Chondrocyte (in vitro differentiated cells): ENCODE data around the gene GALNT13. TPM values are rescaled to one million over a fixed set of nuclear protein-coding genes. Genes with fewer than 3 reads are reported as not detected.

ENCODE experiments used
- DNase-seq: peaks from one replicate; pipeline ENCODE4 v3.0.0; 2021; ENCODE audit warnings: mixed read lengths, low spot score
- H3K27ac Mint-ChIP-seq: one replicate; pipeline ENCODE4 v1.8.0; 2021; ENCODE audit warnings: mild to moderate bottlenecking, moderate library complexity, mixed read lengths; ENCODE audit not compliant: unreplicated experiment
- H3K27me3 Mint-ChIP-seq: 2 replicates; pipeline ENCODE4 v1.8.0; 2021; ENCODE audit warnings: low read depth, mixed read lengths
- H3K36me3 Mint-ChIP-seq: 2 replicates; pipeline ENCODE4 v1.8.0; 2021; ENCODE audit warnings: low read depth, mixed read lengths
- H3K4me1 Mint-ChIP-seq: 2 replicates; pipeline ENCODE4 v1.8.0; 2021; ENCODE audit warnings: low read depth, mild to moderate bottlenecking, mixed read lengths
- H3K4me3 Mint-ChIP-seq: one replicate; pipeline ENCODE4 v1.8.0; 2021; ENCODE audit warnings: mild to moderate bottlenecking, moderate library complexity, mixed read lengths; ENCODE audit not compliant: unreplicated experiment
- H3K9me3 Mint-ChIP-seq: 2 replicates; pipeline ENCODE4 v1.8.0; 2021; ENCODE audit warnings: low read depth, mixed read lengths
- total RNA-seq: library from RNA; stranded (reverse); gene quantifications from 3 replicates; pipeline ENCODE4 v1.2.1, GENCODE V29; 2021
- TF ChIP-seq, protein P1 (sequence below): fragments of 200-600 bp; sonication (generic); IDR thresholded peaks from 2 replicates; pipeline ENCODE4 v1.5.0; 2021; ENCODE audit warnings: antibody characterized with exemption, mild to moderate bottlenecking, moderate library complexity

GALNT13 gene
- total RNA-seq, 1 donor from 2014 or later = not detected

DNA sequence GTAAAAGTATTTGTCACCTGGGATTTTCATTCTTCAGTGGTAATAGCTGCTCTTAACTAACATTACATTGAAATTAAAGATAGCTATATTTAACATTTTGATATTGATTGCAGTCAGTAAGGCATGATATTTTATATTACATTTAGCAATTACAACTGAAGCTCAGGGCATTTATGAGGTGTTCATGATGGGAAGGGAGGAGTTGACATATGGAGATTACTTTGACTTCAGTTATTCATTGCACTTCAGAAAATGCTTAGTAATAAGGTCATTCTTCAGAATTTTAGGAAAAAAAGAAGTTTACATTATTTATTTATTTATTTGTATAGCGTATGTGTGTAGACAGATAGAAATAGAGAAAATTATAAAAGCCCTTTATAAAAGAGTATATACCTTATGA is 352.0 kb downstream of the GALNT13 start:
- no peaks in the 10 kb centered on the region for H3K36me3 Mint-ChIP-seq
- H3K27me3 Mint-ChIP-seq = peaks cover 6% of the 10 kb centered on the region
- no peaks in the 10 kb centered on the region for H3K4me1 Mint-ChIP-seq
- H3K9me3 Mint-ChIP-seq = no peaks in the 10 kb centered on the region
- TF ChIP-seq, protein P1, sequence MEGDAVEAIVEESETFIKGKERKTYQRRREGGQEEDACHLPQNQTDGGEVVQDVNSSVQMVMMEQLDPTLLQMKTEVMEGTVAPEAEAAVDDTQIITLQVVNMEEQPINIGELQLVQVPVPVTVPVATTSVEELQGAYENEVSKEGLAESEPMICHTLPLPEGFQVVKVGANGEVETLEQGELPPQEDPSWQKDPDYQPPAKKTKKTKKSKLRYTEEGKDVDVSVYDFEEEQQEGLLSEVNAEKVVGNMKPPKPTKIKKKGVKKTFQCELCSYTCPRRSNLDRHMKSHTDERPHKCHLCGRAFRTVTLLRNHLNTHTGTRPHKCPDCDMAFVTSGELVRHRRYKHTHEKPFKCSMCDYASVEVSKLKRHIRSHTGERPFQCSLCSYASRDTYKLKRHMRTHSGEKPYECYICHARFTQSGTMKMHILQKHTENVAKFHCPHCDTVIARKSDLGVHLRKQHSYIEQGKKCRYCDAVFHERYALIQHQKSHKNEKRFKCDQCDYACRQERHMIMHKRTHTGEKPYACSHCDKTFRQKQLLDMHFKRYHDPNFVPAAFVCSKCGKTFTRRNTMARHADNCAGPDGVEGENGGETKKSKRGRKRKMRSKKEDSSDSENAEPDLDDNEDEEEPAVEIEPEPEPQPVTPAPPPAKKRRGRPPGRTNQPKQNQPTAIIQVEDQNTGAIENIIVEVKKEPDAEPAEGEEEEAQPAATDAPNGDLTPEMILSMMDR = no peak
- no peak overlapping the region for H3K4me3 Mint-ChIP-seq
- DNase-seq = no peak
- no peak overlapping the region for H3K27ac Mint-ChIP-seq

DNA sequence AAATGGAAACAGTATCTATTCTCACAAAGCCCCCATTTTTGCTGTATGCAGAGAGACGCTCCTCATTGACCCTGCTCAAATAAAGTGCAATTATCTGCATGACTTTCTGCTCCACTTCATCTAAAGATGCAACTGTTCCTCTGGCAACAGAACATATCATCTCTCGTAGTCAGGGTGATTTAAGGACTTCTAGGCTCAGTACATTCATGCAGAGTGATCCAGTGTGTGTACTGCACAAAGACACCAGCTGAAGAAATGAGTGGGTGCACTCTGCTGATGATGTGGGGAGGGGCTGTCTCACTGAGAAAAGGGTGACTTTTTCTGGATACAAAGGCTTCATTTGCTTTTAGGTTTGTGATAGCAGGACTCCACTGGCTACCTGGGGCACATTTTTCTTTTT is 355.2 kb downstream of the GALNT13 start:
- H3K27me3 Mint-ChIP-seq = peaks cover 6% of the 10 kb centered on the region

DNA sequence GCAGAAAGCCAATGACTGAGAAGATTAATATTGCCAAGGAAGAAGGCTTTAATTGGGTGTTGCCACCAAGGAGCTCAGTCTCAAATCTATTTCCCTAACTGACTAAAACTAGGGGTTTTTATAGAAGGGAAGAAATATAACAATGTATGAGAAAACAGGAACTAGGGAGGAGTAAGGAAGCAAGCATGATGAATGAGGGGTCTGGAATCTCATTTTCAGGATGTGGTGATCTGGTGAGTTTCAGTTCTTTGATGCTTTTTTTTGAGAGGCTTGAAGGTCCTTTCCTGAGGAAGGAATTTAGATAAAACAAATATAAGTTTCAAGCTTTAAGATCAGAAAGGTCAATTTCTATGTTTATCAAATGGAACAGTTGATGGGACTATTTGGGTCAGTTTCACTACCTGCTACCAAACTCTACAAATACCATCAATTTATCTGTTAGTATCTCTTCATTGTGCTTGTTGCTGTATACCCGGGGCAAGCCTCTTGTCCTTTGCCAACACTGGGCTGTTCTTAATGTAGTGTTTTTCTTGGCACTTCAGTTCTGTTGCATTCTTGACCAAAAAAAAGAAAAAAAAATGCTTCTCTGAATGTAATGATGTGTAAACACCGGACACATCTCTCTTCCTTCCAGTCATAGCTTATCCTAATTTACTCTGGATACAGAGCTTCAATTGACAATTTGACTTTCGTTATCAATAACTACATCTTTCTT is 357.0 kb downstream of the GALNT13 start:
- Mint-ChIP-seq H3K4me1 (no peaks in the 10 kb centered on the region), H3K27ac (no peak overlapping the region), H3K36me3 (no peaks in the 10 kb centered on the region), H3K4me3 (no peak overlapping the region), H3K9me3 (no peaks in the 10 kb centered on the region), H3K27me3 (peaks cover 9% of the 10 kb centered on the region)
- TF ChIP-seq, protein P1 = no peak
- DNase-seq = no peak

More for the DNA sequence above, 355.2 kb downstream of the GALNT13 start:
- DNase-seq = no peak
- TF ChIP-seq, protein P1 = no peak
- Mint-ChIP-seq H3K9me3 (no peaks in the 10 kb centered on the region), H3K27ac (no peak overlapping the region), H3K4me3 (no peak overlapping the region), H3K36me3 (no peaks in the 10 kb centered on the region), H3K4me1 (no peaks in the 10 kb centered on the region)

DNA sequence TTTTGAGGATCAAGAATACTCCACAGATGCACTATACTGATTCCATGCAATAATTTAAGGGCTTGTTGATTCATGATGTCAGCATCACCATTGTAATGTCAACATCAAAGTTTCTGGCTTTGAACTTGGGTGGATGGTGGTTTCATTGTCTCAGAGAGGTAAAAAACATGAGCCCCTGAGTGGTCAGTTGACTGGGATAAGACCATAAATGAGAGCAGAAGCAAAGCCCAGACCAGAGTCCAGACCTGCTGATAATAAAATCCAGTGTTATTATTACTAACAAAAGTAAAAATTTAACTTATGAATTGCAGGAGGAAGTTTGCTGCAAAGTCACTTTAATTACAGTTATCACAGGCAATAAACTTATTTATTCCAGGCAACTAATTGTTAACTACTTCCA is 358.2 kb downstream of the GALNT13 start:
- Mint-ChIP-seq H3K4me1 (no peaks in the 10 kb centered on the region), H3K36me3 (no peaks in the 10 kb centered on the region), H3K9me3 (no peaks in the 10 kb centered on the region), H3K27ac (no peak overlapping the region), H3K27me3 (peaks cover 10% of the 10 kb centered on the region), H3K4me3 (no peak overlapping the region)
- TF ChIP-seq, protein P1 = no peak
- DNase-seq = no peak

DNA sequence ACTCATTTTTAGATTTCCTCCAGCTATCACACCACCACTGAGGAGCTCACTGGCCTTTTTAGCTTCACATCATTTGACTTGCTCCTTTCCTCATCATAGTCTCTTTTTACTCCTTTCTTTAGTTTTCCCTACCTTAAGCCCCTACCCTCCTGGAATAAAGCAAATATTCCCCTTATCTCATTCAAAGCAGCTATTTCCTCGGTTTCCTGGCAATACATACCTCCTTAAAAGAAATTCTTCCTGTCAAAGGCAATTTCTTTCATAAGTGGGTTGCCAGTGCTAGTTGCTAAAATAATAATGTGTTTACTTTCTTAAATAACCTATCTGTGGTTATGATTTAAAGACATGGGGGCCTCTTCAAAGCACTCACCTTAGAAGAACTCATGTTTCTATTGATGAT is 359.3 kb downstream of the GALNT13 start:
- Mint-ChIP-seq H3K9me3 (no peaks in the 10 kb centered on the region), H3K36me3 (no peaks in the 10 kb centered on the region), H3K27ac (no peak overlapping the region), H3K4me3 (no peak overlapping the region), H3K27me3 (peaks cover 4% of the 10 kb centered on the region), H3K4me1 (no peaks in the 10 kb centered on the region)
- TF ChIP-seq, protein P1 = no peak
- no peak for DNase-seq
